ENCODE data around the gene LAGE3.

- TF ChIP-seq POLR2A (IDR thresholded peaks at IDR 0.05): no peak
- TF ChIP-seq CTCF (IDR thresholded peaks at IDR 0.05): no peak
- no peak for TF ChIP-seq POLR2AphosphoS5 (IDR thresholded peaks at IDR 0.05)
- no peak for TF ChIP-seq EP300 (IDR thresholded peaks at IDR 0.05)
These were observed 48.6 kb downstream of the LAGE3 start for GRCh38 chrX:154430479-154430878.

Measured in suprapubic skin (tissue), 4 donors.